Neural cell (in vitro differentiated cells): ENCODE measurements around the gene TFEB.

Experiments used
- EZH2 ChIP-seq: fragments of 200-600, 300-800 bp; shearing (Covaris generic), sonication (generic); IDR thresholded peaks from 2 replicates; pipeline ENCODE4 v1.6.1; 2014; ENCODE audit warnings: antibody characterized with exemption, low read length, borderline replicate concordance, mild to moderate bottlenecking; ENCODE audit not compliant: insufficient read depth, poor library complexity, severe bottlenecking
- MXI1 ChIP-seq: fragments of 450-650 bp; conservative IDR thresholded peaks from 2 replicates; pipeline ENCODE4 v1.6.1; 2014; ENCODE audit warnings: antibody characterized with exemption, mild to moderate bottlenecking; ENCODE audit not compliant: poor library complexity, severe bottlenecking
- POLR2AphosphoS5 ChIP-seq: IDR thresholded peaks from 2 replicates; pipeline ENCODE4 v1.6.1; 2012
- TF ChIP-seq, protein P1 (sequence below): fragments of 450-650 bp; IDR thresholded peaks from 2 replicates; pipeline ENCODE4 v1.5.1; 2014; ENCODE audit warnings: antibody characterized with exemption, mild to moderate bottlenecking, moderate library complexity; ENCODE audit not compliant: poor library complexity, severe bottlenecking

DNA sequence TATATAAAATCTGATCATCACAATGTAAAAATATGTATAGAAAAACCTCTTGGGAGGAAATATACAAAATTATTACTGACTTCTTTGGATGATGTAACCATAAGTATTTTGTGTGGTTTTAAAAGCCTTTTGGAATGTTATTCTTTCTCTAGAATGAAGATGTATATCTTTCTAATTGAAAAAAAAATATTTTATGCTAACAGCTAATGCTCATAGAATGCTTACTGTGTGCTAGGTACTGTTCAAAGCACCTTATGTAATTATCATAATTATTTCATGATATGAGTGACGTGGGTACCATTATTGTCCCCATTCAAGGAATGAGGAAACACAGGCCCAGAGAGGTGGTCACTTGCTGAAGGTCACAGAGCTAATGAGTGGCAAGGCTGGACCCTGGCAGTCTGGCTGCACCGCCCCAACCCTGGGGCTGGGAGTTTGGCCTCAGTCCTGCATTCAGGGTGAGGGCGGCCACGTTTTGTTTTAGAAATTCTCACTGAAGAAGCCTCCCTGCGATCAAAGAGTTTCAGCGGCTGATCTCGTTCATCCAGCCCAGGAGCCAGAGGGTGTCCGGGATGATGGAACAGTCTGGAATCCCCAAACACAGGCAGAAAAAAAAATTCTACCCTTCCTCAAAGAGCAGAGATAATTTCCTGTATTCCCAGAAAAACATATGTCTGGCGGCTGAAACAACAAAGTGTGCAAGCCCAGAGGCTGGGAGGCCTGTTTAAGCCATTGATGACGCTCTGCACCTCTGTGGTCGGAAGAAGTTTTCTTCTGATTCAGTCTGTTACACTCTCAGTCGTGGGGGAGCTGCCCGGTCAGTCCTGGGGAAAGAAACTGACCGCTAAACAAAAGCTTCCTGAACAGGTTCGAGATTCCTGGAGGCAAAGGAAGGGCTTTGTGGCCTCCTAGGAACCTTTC lies 37.3 kb downstream of the TFEB start:
- TF ChIP-seq MXI1, result no peak
- TF ChIP-seq, protein P1, sequence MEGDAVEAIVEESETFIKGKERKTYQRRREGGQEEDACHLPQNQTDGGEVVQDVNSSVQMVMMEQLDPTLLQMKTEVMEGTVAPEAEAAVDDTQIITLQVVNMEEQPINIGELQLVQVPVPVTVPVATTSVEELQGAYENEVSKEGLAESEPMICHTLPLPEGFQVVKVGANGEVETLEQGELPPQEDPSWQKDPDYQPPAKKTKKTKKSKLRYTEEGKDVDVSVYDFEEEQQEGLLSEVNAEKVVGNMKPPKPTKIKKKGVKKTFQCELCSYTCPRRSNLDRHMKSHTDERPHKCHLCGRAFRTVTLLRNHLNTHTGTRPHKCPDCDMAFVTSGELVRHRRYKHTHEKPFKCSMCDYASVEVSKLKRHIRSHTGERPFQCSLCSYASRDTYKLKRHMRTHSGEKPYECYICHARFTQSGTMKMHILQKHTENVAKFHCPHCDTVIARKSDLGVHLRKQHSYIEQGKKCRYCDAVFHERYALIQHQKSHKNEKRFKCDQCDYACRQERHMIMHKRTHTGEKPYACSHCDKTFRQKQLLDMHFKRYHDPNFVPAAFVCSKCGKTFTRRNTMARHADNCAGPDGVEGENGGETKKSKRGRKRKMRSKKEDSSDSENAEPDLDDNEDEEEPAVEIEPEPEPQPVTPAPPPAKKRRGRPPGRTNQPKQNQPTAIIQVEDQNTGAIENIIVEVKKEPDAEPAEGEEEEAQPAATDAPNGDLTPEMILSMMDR, result no peak
- TF ChIP-seq POLR2AphosphoS5, result no peak
- TF ChIP-seq EZH2, result no peak
